OCI-LY7 (cell line): Measurements from ENCODE around the gene SERGEF. TPM values are rescaled to one million over a fixed set of nuclear protein-coding genes. Genes with fewer than 3 reads are reported as not detected.

ENCODE experiments used
- BruUV-seq: library from RNA; stranded (reverse); fragments of 400-500 nt; replicated peaks from 2 replicates; lab custom pipeline; 2021; lab: Mats Ljungman, UMichigan
- CTCF ChIA-PET: fragments of 300-600 bp; sonication (Branson Sonifier 250); formaldehyde crosslinking; loops from one replicate; lab custom pipeline; 2022; ENCODE audit warnings: antibody characterized with exemption; ENCODE audit not compliant: unreplicated experiment; lab: Charles Lee
- POLR2A ChIA-PET: fragments of 300-600 bp; sonication (Branson Sonifier 250); formaldehyde crosslinking; loops from one replicate; lab custom pipeline; 2022; ENCODE audit warnings: antibody characterized with exemption; lab: Charles Lee
- DNase-seq: peaks from one replicate; pipeline ENCODE4 v3.0.0-alpha.2; 2015; ENCODE audit warnings: low spot score
- H2AFZ ChIP-seq: fragments of 200-600 bp; sonication (generic), shearing (Covaris generic); 2 replicates; pipeline ENCODE4 v1.6.1; 2014; ENCODE audit warnings: mild to moderate bottlenecking, antibody characterized with exemption, low read length, moderate library complexity
- H3K27ac ChIP-seq: fragments of 200-600 bp; sonication (generic); 2 replicates; pipeline ENCODE4 v1.5.1; 2014; ENCODE audit warnings: mixed run types, low read depth, mild to moderate bottlenecking, moderate library complexity, low read length, inconsistent platforms; ENCODE audit not compliant: poor library complexity, severe bottlenecking
- H3K36me3 ChIP-seq: fragments of 200-600 bp; sonication (generic); 2 replicates; pipeline ENCODE4 v1.6.1; 2014; ENCODE audit warnings: mild to moderate bottlenecking, antibody characterized with exemption, low read length, moderate library complexity, mixed read lengths; ENCODE audit not compliant: insufficient read depth
- H3K4me1 ChIP-seq: fragments of 200-600 bp; sonication (generic); 2 replicates; pipeline ENCODE4 v1.5.1; 2014; ENCODE audit warnings: mild to moderate bottlenecking, low read length; ENCODE audit not compliant: insufficient read depth, poor library complexity, severe bottlenecking
- H3K4me2 ChIP-seq: fragments of 200-600 bp; sonication (generic); 2 replicates; pipeline ENCODE4 v1.6.1; 2014; ENCODE audit warnings: mild to moderate bottlenecking, low read length
- H3K4me3 ChIP-seq: fragments of 200-600 bp; sonication (generic); 2 replicates; pipeline ENCODE4 v1.5.1; 2014; ENCODE audit warnings: mild to moderate bottlenecking, low read depth, low read length; ENCODE audit not compliant: poor library complexity, severe bottlenecking
- H3K79me2 ChIP-seq: fragments of 200-600 bp; sonication (generic); 2 replicates; pipeline ENCODE4 v1.6.1; 2016; ENCODE audit warnings: low read depth, mild to moderate bottlenecking, low read length, moderate library complexity, mixed read lengths; ENCODE audit not compliant: insufficient read depth
- H3K9me2 ChIP-seq: fragments of 200-600 bp; sonication (generic); 2 replicates; pipeline ENCODE4 v1.6.1; 2016; ENCODE audit warnings: mild to moderate bottlenecking, low read length, mixed read lengths; ENCODE audit not compliant: insufficient read depth
- H3K9me3 ChIP-seq: fragments of 200-600 bp; sonication (generic); 2 replicates; pipeline ENCODE4 v1.6.1; 2014; ENCODE audit warnings: mild to moderate bottlenecking, mixed run types, low read length, mixed read lengths
- H4K20me1 ChIP-seq: fragments of 200-600 bp; sonication (generic); 2 replicates; pipeline ENCODE4 v1.6.1; 2014; ENCODE audit warnings: mild to moderate bottlenecking, antibody characterized with exemption, low read length, moderate library complexity, mixed read lengths; ENCODE audit not compliant: insufficient read depth
- CTCF ChIP-seq: fragments of 200-600 bp; sonication (generic); conservative IDR thresholded peaks from 2 replicates; pipeline ENCODE4 v1.5.1; 2014; ENCODE audit warnings: mild to moderate bottlenecking, antibody characterized with exemption, low read length, moderate library complexity, mixed read lengths
- EZH2phosphoT487 ChIP-seq: fragments of 200-600 bp; sonication (generic); IDR thresholded peaks from 2 replicates; pipeline ENCODE4 v1.6.1; 2018; ENCODE audit warnings: low read depth, borderline replicate concordance, mild to moderate bottlenecking, mixed run types, antibody characterized with exemption, low read length, moderate library complexity, mixed read lengths
- intact Hi-C: fragments of 100-400 bp; cut with micrococcal nuclease; formaldehyde crosslinking; loops from one replicate; pipeline ENCODE4 v1.10.0; 2022; ENCODE audit not compliant: unreplicated experiment
- total RNA-seq, 2 experiments: library from RNA; depleted of rRNA in 1 of 2; stranded (reverse); fragments of >200 nt in 1 of 2; shearing (Covaris generic) in 1 of 2; gene quantifications; 2 replicates each; pipeline ENCODE4 v1.2.3, GENCODE V29; 2014 to 2022

The SERGEF gene
- total RNA-seq, 2 experiments from 2014 or later: 35.4 to 42.2 TPM

GRCh38 chr11:17767914-17768313 lies 244.9 kb downstream of the SERGEF start:
- Histone ChIP-seq H4K20me1 (no peaks in the 10 kb centered on the region), H3K27ac (no peak overlapping the region), H3K4me1 (no peaks in the 10 kb centered on the region), H3K4me2 (no peak overlapping the region), H3K79me2 (no peaks in the 10 kb centered on the region), H3K9me3 (no peaks in the 10 kb centered on the region), H3K36me3 (no peaks in the 10 kb centered on the region), H3K4me3 (no peak overlapping the region), H3K9me2 (no peaks in the 10 kb centered on the region), H2AFZ (no peak overlapping the region)
- POLR2A ChIA-PET: interaction anchor here (0.8 kb wide), 1 partner anchor 36 kb away, joined by 3 read pairs; no protein-coding TSS in a partner anchor
- TF ChIP-seq CTCF: no peak
- no peak for TF ChIP-seq EZH2phosphoT487
- BruUV-seq: no TSS peak
- intact Hi-C loops: no loop called here
- no peak for DNase-seq
- CTCF ChIA-PET: no interaction called here

GRCh38 chr11:17767301-17767885 lies 245.5 kb downstream of the SERGEF start:
- POLR2A ChIA-PET: interaction anchor here (0.7 to 0.9 kb wide), 3 partner anchors 14 to 1812 kb away, joined by 3 to 4 read pairs (median 3); no protein-coding TSS in a partner anchor
- H4K20me1 ChIP-seq: no peaks in the 10 kb centered on the region
- H3K79me2 ChIP-seq: no peaks in the 10 kb centered on the region
- BruUV-seq: no TSS peak
- H3K4me3 ChIP-seq: no peak overlapping the region
- no peaks in the 10 kb centered on the region for H3K9me3 ChIP-seq
- H3K36me3 ChIP-seq: no peaks in the 10 kb centered on the region
- TF ChIP-seq EZH2phosphoT487 (no peak), CTCF (no peak)
- intact Hi-C loops: no loop called here
- no peak overlapping the region for H3K4me2 ChIP-seq
- peak; percentile 24 for DNase-seq
- no peaks in the 10 kb centered on the region for H3K4me1 ChIP-seq
- CTCF ChIA-PET: no interaction called here
- H3K9me2 ChIP-seq: no peaks in the 10 kb centered on the region
- H3K27ac ChIP-seq: no peak overlapping the region
- H2AFZ ChIP-seq: no peak overlapping the region

GRCh38 chr11:17766590-17766989 lies 246.3 kb downstream of the SERGEF start:
- Histone ChIP-seq H3K27ac (no peak overlapping the region), H4K20me1 (no peaks in the 10 kb centered on the region), H3K79me2 (no peaks in the 10 kb centered on the region), H2AFZ (no peak overlapping the region), H3K9me2 (no peaks in the 10 kb centered on the region), H3K36me3 (no peaks in the 10 kb centered on the region), H3K9me3 (no peaks in the 10 kb centered on the region), H3K4me1 (no peaks in the 10 kb centered on the region), H3K4me3 (no peak overlapping the region), H3K4me2 (no peak overlapping the region)
- no TSS peak for BruUV-seq
- intact Hi-C loops: no loop called here
- CTCF ChIA-PET: no interaction called here
- no peak for TF ChIP-seq EZH2phosphoT487
- TF ChIP-seq CTCF: 0 out of 2 replicates have a peak, but pooled peaks have one; percentile 19
- POLR2A ChIA-PET: interaction anchor here (0.7 to 0.9 kb wide), 2 partner anchors 15 to 1813 kb away, joined by 3 to 4 read pairs; no protein-coding TSS in a partner anchor
- DNase-seq: no peak
